K562 (cell line): ENCODE data around the gene PIAS3. TPM values are rescaled to one million over a fixed set of nuclear protein-coding genes. Genes with fewer than 3 reads are reported as not detected.

ENCODE experiments used
- CCAR2 ChIP-seq: fragments of 200-400 bp; formaldehyde crosslinking; IDR thresholded peaks from 2 replicates; pipeline ENCODE4 v1.6.1; 2017; ENCODE audit warnings: mild to moderate bottlenecking, low read depth, low read length
- FOXK2 ChIP-seq, 2 experiments: fragments of 450-650 bp; IDR thresholded peaks in 1 of 2; conservative IDR thresholded peaks in 1 of 2; 2 replicates each; pipeline ENCODE4 v1.6.1; 2016; ENCODE audit warnings: low read depth in 2 of 2, mild to moderate bottlenecking in 1 of 2
- GABPB1 ChIP-seq: sonication (generic); formaldehyde crosslinking; IDR thresholded peaks from 2 replicates; pipeline ENCODE4 v1.8.0; 2022; ENCODE audit warnings: mild to moderate bottlenecking, missing genetic modification reagents
- GATAD2A ChIP-seq: fragments of 450-650 bp; IDR thresholded peaks from 2 replicates; pipeline ENCODE4 v1.6.1; 2017
- HDAC8 ChIP-seq: fragments of 450-650 bp; IDR thresholded peaks from 2 replicates; pipeline ENCODE4 v1.6.1; 2016; ENCODE audit warnings: mild to moderate bottlenecking, missing genetic modification characterization, moderate library complexity, missing compliant biosample characterization
- KAT2B ChIP-seq: IDR thresholded peaks from one replicate; pipeline ENCODE4 v1.6.1; 2012; ENCODE audit warnings: low read depth, mild to moderate bottlenecking, control low read depth, inconsistent platforms, low read length, moderate library complexity
- NONO ChIP-seq, 2 experiments: fragments of 200-400 bp in 1 of 2; fragments of 450-650 bp in 1 of 2; formaldehyde crosslinking in 1 of 2; IDR thresholded peaks; 2 replicates each; pipeline ENCODE4 v1.6.1; 2017; ENCODE audit warnings: low read depth in 2 of 2, mild to moderate bottlenecking in 2 of 2, moderate library complexity in 2 of 2, low read length in 1 of 2
- PHB2 ChIP-seq: fragments of 450-650 bp; IDR thresholded peaks from 2 replicates; pipeline ENCODE4 v1.6.1; 2017; ENCODE audit warnings: low read depth
- SNRNP70 ChIP-seq: fragments of 200-400 bp; formaldehyde crosslinking; optimal IDR thresholded peaks from 2 replicates; pipeline ENCODE3; 2017; ENCODE audit warnings: low read depth, low read length
- SREBF2 ChIP-seq: sonication (generic); formaldehyde crosslinking; IDR thresholded peaks from 2 replicates; pipeline ENCODE4 v1.4.0; 2020; ENCODE audit warnings: mild to moderate bottlenecking, missing genetic modification reagents
- ZFPM2 ChIP-seq: fragments of 250-450 bp; sonication (Bioruptor Pico); IDR thresholded peaks from 2 replicates; pipeline ENCODE4 v1.5.1; 2022; ENCODE audit warnings: mild to moderate bottlenecking
- ZNF3 ChIP-seq: fragments of 250-450 bp; sonication (Bioruptor Pico); IDR thresholded peaks from 2 replicates; pipeline ENCODE4 v1.5.0; 2021; ENCODE audit warnings: mild to moderate bottlenecking, moderate library complexity
- polyA plus RNA-seq, 8 experiments: library from polyadenylated mRNA; depleted of rRNA in 4 of 8; stranded (reverse) in 5 of 8; unstranded in 3 of 8; fragments of >200 nt; fragmentation: Nextera tagmentation in 2 of 8; fragmentation: Illumina TruSeq in 1 of 8; extraction: Ambion mirVana in 2 of 8; extraction: Trizol in 1 of 8; gene quantifications; 2 replicates each; pipeline versions ENCODE4 v1.2.1 to v1.2.3, GENCODE V29; 2011 to 2014; ENCODE audit warnings: inconsistent platforms in 1 of 8, missing spikeins in 1 of 8
- total RNA-seq, 7 experiments: library from RNA; depleted of rRNA in 6 of 7; stranded (reverse); fragments of >200 nt in 6 of 7; fragmentation: Illumina TruSeq in 2 of 7; extraction: Trizol in 2 of 7; gene quantifications; 2 replicates each; pipeline versions ENCODE4 v1.2.1 to v1.2.3, GENCODE V29; 2011 to 2021; ENCODE audit warnings: low replicate concordance in 1 of 7
- TF ChIP-seq, protein P1 (sequence below), 2 experiments: fragments of 450-650 bp; formaldehyde crosslinking in 1 of 2; IDR thresholded peaks; 2 replicates each; pipeline versions ENCODE4 v1.4.0 to v1.6.1; 2014 to 2020; ENCODE audit warnings: mild to moderate bottlenecking in 2 of 2, borderline replicate concordance in 1 of 2, low read depth in 1 of 2
- TF ChIP-seq, protein P2 (sequence below): fragments of 450-650 bp; formaldehyde crosslinking; IDR thresholded peaks from 2 replicates; pipeline ENCODE4 v1.4.0; 2020; ENCODE audit warnings: mild to moderate bottlenecking, moderate library complexity
- TF ChIP-seq, protein P3 (sequence below): sonication (generic); formaldehyde crosslinking; IDR thresholded peaks from 2 replicates; pipeline ENCODE4 v1.8.0; 2022; ENCODE audit warnings: missing genetic modification reagents, mild to moderate bottlenecking, moderate library complexity, borderline replicate concordance
- TF ChIP-seq, protein P4 (sequence below): fragments of 450-650 bp; IDR thresholded peaks from 2 replicates; pipeline ENCODE4 v1.6.1; 2016; ENCODE audit warnings: antibody characterized with exemption

Gene PIAS3
- total and polyA plus RNA-seq, 9 of the 15 experiments (the other 6 are each of a cell fraction or from before 2014, with no cell fraction given), result 1.1 to 25.6 (median 7.9) TPM

DNA sequence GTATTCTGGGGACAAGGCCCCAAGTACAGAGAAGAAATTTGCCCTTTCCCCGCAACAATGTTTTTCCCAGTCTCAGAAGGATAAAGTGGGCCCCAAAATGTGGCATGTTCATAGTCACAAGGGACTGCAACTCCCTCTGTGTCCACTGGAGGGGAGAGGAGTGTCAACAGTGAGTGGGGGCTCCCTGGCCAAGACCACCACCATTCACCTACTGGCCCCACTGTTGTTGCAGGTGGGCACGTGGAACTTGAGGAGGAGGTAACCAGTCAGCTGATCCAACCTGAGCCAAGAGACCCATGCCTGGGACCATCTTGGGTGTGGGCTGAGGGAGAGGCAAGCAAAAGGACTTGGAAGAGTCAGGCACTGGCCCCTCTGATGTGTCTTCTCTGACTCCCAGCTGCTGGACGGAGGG lies 12.7 kb downstream of the PIAS3 start (continued):
- TF ChIP-seq, protein P1, sequence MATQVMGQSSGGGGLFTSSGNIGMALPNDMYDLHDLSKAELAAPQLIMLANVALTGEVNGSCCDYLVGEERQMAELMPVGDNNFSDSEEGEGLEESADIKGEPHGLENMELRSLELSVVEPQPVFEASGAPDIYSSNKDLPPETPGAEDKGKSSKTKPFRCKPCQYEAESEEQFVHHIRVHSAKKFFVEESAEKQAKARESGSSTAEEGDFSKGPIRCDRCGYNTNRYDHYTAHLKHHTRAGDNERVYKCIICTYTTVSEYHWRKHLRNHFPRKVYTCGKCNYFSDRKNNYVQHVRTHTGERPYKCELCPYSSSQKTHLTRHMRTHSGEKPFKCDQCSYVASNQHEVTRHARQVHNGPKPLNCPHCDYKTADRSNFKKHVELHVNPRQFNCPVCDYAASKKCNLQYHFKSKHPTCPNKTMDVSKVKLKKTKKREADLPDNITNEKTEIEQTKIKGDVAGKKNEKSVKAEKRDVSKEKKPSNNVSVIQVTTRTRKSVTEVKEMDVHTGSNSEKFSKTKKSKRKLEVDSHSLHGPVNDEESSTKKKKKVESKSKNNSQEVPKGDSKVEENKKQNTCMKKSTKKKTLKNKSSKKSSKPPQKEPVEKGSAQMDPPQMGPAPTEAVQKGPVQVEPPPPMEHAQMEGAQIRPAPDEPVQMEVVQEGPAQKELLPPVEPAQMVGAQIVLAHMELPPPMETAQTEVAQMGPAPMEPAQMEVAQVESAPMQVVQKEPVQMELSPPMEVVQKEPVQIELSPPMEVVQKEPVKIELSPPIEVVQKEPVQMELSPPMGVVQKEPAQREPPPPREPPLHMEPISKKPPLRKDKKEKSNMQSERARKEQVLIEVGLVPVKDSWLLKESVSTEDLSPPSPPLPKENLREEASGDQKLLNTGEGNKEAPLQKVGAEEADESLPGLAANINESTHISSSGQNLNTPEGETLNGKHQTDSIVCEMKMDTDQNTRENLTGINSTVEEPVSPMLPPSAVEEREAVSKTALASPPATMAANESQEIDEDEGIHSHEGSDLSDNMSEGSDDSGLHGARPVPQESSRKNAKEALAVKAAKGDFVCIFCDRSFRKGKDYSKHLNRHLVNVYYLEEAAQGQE (IDR thresholded peaks at IDR 0.05; ENCODE audit: borderline replicate concordance), result 0 out of 2 replicates have a peak, but pooled peaks have one; percentile 39
- TF ChIP-seq, protein P1 (CRISPR knock-in tag; IDR thresholded peaks at IDR 0.05; ENCODE audit: low read depth), result no peak
- TF ChIP-seq, protein P2, sequence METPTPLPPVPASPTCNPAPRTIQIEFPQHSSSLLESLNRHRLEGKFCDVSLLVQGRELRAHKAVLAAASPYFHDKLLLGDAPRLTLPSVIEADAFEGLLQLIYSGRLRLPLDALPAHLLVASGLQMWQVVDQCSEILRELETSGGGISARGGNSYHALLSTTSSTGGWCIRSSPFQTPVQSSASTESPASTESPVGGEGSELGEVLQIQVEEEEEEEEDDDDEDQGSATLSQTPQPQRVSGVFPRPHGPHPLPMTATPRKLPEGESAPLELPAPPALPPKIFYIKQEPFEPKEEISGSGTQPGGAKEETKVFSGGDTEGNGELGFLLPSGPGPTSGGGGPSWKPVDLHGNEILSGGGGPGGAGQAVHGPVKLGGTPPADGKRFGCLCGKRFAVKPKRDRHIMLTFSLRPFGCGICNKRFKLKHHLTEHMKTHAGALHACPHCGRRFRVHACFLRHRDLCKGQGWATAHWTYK, result no peak
- TF ChIP-seq, protein P3, sequence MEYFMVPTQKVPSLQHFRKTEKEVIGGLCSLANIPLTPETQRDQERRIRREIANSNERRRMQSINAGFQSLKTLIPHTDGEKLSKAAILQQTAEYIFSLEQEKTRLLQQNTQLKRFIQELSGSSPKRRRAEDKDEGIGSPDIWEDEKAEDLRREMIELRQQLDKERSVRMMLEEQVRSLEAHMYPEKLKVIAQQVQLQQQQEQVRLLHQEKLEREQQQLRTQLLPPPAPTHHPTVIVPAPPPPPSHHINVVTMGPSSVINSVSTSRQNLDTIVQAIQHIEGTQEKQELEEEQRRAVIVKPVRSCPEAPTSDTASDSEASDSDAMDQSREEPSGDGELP (CRISPR knock-in tag), result no peak
- TF ChIP-seq HDAC8 (tag), result no peak
- TF ChIP-seq CCAR2, result 0 out of 2 replicates have a peak, but pooled peaks have one; percentile 50
- TF ChIP-seq, protein P4, sequence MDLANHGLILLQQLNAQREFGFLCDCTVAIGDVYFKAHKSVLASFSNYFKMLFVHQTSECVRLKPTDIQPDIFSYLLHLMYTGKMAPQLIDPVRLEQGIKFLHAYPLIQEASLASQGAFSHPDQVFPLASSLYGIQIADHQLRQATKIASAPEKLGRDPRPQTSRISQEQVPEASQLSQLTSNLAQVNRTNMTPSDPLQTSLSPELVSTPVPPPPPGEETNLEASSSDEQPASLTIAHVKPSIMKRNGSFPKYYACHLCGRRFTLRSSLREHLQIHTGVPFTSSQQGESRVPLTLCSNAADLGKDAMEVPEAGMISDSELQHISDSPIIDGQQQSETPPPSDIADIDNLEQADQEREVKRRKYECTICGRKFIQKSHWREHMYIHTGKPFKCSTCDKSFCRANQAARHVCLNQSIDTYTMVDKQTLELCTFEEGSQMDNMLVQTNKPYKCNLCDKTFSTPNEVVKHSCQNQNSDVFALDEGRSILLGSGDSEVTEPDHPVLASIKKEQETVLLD, result 0 out of 2 replicates have a peak, but pooled peaks have one; percentile 42
- no peak for TF ChIP-seq GABPB1 (CRISPR knock-in tag)
- TF ChIP-seq ZFPM2 (CRISPR knock-in tag), result no peak
- peak; percentile 41 for TF ChIP-seq SNRNP70
- TF ChIP-seq PHB2, result no peak
- TF ChIP-seq FOXK2 (conservative IDR thresholded peaks at IDR 0.05 in 1 of 2, IDR thresholded peaks at IDR 0.05 in 1 of 2; ENCODE audit: low read depth in 2 of 2), result peak in 1 of 2 experiments; percentile 34; a peak in 2 of 4 replicates
- TF ChIP-seq ZNF3, result no peak
- TF ChIP-seq NONO (IDR thresholded peaks at IDR 0.05; ENCODE audit: low read depth in 2 of 2, low read length in 1 of 2), result no peak
- TF ChIP-seq KAT2B, result no peak
- TF ChIP-seq SREBF2 (CRISPR knock-in tag), result no peak
- TF ChIP-seq GATAD2A, result 0 out of 2 replicates have a peak, but pooled peaks have one; percentile 14
